ENCODE measurements around the gene TCOF1.
A peak's percentile ranks its signal among the peaks of the same experiment; 100 is the strongest.

TCOF1 gene, protein sequence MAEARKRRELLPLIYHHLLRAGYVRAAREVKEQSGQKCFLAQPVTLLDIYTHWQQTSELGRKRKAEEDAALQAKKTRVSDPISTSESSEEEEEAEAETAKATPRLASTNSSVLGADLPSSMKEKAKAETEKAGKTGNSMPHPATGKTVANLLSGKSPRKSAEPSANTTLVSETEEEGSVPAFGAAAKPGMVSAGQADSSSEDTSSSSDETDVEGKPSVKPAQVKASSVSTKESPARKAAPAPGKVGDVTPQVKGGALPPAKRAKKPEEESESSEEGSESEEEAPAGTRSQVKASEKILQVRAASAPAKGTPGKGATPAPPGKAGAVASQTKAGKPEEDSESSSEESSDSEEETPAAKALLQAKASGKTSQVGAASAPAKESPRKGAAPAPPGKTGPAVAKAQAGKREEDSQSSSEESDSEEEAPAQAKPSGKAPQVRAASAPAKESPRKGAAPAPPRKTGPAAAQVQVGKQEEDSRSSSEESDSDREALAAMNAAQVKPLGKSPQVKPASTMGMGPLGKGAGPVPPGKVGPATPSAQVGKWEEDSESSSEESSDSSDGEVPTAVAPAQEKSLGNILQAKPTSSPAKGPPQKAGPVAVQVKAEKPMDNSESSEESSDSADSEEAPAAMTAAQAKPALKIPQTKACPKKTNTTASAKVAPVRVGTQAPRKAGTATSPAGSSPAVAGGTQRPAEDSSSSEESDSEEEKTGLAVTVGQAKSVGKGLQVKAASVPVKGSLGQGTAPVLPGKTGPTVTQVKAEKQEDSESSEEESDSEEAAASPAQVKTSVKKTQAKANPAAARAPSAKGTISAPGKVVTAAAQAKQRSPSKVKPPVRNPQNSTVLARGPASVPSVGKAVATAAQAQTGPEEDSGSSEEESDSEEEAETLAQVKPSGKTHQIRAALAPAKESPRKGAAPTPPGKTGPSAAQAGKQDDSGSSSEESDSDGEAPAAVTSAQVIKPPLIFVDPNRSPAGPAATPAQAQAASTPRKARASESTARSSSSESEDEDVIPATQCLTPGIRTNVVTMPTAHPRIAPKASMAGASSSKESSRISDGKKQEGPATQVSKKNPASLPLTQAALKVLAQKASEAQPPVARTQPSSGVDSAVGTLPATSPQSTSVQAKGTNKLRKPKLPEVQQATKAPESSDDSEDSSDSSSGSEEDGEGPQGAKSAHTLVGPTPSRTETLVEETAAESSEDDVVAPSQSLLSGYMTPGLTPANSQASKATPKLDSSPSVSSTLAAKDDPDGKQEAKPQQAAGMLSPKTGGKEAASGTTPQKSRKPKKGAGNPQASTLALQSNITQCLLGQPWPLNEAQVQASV (N-terminal part only)

DNA sequence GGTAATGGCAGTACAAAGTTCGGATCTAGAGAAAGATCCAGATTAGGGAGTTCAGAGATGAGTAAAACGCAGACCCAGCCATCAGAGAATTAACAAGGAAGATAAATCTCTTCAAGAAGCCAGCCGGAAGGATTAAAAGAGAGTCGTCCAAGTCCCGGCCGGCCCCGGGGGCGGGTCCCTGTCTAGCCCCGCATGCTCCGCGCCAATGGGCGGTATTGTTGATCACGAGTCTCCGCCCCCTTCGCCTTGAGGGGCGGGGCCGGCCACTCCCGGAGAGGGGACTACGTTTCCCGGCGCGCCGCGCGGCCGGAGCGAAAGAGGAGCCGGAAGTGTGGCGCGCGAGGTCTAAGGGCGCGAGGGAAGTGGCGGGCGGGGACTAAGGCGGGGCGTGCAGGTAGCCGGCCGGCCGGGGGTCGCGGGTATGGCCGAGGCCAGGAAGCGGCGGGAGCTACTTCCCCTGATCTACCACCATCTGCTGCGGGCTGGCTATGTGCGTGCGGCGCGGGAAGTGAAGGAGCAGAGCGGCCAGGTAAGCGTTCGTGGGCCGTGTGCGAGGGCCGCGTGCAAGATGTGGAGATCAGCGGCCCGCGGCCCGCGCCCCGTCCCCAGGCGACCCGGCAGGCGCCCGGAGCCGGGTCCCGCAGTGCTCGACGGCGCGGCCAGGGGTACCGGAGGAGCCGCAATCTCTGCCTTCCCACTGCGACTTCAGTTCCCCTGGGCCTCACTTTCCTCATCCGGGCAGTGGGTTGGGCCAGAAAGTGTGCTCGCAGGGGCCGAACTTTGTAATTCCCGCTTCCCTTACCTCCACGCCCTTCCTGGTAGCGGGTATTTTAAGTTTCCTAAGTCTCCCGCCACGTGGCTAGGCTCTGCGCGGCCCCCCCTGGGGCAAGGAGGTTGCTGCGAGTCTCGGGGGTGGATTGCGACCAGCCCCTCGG, at the start of gene TCOF1:
TCOF1 (plus strand) TSS at position 372 of the 935 bp plus-strand sequence; CDS start at position 422, 50 bp downstream.
- peak; percentile 94 for DNase-seq

DNA sequence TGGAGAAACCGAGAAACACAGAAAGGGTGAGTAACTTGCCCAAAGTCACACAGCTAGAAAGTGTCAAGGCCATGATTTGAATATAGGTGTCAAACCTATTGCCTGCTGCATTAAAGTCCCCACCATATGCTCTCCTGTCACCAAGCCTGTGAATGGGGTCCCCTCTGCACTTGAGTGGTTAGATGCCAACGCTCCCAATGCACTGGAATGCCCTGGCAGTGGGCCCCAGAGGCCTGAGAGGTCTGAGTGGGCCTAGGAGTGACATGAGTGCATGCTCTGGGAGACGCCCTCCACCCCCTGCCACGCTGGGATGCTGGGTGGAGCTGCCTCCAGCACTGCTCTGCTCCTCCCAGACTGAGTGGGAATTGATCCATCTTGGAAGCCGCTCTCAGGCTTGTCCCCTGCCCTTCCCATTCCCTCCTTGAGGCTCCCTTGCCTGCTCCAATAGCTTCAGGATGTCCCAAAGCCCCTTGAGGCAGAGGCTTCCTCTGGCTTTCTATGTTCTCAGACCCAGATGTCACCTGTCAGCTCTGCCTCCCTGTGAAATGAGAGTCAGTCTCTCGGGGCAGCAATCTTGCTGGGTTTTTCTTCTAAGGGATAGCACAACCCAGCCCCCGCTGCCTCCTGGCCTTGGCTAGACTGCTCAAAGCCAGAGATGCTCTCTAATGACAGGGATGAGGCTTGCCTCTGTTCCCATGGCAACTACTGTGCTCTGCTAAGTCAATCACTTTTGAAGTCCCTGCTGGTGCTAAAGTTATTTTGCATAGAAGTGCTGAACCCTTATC, 48.2 kb upstream of the TCOF1 start:
- peak; percentile 5 for DNase-seq

DNA sequence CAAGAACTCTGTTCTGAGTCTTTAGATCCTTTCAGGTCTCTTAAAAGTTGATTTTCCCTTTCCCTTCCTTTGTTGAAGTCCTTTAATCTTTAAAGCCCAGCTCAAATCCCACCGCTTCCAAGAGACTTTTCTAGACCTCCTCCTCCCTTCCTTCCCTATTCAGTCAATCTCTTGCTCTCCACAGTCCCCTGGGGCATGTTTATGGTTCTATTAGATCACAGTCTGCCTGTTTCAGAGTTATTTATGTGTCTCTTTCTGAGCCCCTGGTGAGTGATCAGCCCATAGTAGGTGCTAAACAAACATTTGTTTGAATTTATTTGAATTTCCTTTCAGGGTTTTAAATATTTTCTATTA, 47.6 kb upstream of the TCOF1 start:
- DNase-seq, result no peak

DNA sequence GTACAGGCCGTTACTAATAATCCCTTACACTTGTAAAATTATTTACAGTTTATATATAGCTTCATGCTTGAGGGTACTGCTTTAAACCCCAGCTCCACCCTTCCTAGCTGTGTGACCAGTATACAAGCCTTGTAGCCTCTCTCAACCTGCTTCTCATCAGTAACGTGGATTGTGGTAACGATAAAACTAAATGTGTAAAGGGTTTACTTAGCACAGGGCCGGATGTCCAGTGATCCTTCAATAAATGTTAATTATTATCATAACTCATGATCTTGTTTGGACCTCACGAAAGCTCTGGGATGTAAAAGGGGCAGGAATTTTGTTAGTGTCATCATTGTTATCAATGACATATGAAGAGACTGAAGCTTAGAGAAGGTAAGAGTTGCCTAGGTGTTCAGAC, 47.3 kb upstream of the TCOF1 start:
- DNase-seq, result no peak

DNA sequence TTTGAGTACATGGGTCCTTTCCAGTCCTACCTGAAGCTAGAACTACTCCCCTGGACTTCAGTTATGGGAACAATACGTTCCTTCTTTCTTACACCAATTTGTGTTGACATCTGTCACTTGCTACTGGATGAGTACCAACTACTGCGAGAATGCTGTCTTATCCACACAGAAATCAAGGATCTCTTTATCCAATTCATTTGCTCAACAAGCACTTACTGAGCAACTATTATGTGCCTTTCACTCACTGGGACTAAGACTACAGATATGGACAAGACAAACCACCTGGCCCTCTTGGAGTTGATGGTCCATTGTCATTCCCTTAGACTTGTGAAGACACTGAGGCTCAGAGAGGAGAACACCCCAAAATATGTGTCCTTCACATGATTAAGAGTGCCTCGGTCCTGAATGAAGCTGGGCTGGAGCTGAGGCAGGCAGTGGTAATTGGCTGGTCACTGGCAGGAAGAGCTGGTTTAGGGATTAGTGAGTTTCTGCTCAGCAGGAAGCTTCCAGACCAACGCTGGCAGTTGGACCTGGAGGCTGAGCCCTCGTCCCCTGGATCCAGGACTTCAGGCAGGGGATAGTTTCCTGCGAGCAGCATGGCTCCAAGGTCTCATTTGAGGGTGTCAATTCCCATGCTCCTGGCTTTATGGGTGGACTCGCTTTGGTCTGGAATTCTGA, 46.3 kb upstream of the TCOF1 start:
- DNase-seq, result no peak

DNA sequence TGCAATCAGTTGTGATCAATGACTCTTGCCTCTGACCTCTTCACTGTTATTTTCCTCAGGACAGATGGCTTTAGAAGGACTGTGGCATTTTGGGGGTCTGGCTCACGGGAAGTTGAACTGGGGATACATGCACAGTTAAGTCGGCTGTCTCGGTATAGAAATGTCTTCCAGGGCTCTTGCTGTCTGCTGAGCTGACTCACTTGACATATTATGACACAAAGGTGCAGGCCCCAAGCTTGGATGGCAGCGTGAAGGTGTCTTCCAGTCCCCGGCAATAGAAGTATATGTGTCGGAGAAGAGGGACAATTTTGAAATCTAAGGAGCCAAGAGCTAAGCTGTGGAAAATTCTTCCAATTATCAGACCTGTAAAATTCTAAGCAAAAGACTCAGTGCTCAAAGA, 45.0 kb upstream of the TCOF1 start:
- DNase-seq, result no peak

DNA sequence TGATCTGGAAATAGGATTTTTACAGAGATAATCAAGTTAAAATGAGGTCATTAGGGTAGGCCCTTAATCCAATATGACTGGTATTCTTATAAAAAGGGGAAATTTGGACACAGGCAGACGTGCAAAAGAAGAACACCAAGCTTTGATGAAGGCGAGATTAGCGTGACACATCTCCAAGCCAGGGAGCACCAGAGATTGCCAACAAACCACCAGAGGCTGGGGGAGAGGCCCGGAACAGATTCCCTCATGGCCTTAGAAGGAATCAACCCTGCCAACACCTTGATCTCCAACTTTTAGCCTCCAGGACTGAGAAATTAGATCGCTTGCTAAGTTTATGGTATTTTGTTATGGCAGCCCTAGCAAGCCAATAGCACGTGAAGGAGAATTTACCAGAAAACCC, 44.0 kb upstream of the TCOF1 start:
- no peak for DNase-seq

DNA sequence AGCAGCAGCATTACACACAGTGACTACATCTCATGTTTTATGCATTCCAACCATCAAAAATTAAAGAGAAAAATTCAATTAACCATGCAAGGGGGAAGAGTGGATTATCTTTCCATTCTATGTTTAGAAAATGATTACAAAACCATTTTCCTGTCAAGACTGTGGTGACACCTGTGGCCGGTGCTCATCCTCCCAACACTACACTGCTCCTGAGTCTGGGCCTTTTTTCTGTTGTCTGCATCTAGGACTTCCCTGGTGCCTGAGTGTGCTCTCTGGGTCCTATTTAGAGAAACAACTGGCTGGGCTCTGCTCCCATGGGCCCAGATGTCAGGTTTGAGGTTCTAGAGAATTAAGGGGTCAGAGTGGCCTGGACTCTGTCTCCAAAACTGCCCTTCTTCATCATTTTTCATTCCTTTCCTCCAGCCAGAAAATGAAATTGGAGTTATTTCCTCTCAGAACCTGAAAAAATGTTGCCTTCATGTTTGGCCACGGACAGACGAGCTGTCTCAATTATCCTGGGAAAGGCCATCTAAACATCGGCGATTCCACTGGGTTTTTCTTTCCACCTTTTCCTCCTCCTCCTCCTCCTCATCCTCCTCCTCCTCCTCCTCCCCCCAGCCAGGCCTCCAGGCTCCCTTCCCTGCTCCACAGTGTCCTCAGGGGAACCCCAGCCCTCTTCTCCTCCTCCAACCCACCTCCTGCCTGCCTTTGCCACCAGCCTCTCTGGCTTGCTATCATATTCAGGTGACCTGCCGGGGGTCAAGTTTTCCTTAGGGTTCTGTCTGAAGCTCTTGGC, 43.4 kb upstream of the TCOF1 start:
- DNase-seq, result no peak

DNA sequence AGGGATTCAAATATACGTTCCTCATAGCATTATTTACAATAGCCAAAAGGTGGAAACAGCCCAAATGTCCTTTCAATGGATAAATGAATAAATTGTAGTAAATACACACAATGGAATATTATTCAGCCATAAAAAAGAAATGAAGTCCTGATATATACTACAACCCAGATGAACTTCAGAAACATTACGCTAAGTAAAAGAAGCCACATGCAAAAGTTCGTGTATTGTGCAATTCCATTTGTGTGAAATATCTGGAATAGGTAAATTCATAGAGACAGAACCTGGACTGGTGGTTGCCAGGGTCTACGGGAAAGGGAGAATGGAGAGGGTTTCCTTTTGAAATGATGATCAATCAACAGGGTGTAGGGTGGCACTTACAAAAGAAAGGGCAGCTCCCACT, 42.3 kb upstream of the TCOF1 start:
- DNase-seq, result no peak

DNA sequence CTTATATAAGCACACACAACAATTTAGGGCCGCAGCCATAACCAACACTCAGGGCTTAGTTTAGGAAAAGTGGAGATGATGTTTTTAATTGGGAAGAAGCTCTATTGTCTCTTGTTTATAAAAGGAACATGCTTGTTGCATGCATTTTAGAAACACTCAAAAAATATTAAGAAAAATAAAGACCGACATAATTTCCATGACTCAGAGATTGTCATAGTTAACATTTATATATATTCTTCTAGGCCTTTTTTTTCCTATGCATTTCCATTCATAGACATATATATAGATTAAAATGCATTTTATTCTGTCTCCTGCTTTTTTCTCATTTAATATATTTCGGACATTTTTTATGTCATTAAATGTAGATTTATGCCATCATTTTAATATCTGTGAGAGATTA, 41.2 kb upstream of the TCOF1 start:
- no peak for DNase-seq

DNA sequence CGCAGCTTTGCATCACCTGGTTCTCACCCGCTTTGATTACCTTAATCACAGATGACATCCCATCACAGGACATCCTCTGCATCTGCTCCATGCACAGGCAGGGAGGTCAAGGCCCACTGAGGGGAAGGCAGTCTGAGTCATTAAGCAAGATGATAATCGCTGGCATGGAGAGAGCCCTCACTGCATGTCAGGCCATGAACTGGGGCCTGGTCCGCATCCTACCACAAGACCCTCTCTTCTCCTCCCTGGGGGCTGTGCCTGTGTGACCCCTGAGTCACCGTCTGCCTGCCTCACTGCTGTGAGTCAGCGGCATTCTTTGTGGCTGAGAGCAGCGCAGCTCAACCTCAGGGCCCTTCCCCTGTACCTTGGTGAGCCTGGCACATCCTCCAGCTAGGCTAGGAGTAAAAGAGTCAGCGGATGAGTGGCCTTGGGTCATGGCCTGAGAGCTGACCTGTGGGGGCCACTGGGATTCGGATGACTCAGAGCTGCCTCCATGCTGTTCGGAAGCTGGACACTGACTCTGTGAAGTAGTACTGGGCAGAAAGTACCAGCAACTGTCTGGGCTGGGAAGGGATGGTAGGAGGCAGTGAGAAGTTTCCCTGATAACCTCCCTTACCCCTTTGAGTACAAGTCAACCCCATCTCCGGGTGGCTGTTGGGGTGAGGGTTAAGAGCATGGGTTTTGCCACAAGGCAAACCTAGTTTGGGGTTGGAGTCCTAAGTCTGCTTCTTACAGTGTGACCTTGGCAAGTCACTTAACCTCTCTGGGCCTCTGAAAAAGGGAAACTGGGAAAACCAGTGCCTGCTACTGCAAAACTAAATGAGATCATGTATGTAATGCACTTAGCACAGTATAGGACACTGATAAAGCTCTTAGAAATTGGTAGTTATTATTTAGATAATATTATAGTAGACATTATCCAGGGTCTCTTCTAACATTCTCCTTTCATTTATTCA, 40.2 kb upstream of the TCOF1 start:
- peak; percentile 8 for DNase-seq

DNA sequence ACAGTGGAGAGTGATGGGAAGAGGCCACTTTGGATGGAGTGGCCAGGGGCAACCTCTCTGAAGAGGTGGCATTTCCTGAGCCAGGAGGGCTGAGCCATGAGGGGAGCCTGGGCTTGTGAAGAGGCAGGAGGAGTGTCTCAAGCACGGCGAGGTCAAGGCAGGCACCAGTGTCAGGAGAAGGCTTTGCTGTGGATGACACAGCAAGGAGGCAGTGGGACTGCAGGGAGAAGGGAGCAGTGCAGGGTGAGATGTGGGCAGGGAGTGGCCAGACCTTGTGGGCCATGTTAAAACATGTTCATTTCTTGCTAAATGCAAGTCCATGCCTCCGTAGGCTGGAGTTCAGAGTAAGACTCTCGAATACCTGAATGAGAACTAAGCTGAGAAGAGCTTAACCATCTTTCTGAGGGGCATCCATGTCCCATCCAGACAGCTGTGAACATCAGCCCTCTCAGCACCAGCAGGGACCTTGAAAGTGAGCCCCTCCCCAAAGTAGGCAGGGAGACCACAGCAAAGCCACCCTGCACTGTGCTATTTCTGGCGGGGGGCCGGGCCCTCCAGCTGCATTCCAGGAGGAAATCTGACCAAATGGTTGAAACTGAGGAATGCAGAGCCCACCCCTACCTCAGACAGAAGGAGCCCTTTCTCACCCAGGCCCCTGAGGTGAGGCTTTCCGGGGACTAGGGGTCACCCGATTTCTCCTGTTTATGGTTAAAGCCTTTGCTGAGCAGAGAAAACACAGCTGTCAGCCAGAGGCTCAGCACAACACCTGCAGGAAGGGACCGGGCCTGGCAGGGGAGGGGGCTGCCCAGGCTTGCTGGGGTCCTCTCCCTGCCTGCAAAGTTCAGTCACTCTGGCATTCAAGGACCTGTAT, 38.6 kb upstream of the TCOF1 start:
- no peak for DNase-seq

DNA sequence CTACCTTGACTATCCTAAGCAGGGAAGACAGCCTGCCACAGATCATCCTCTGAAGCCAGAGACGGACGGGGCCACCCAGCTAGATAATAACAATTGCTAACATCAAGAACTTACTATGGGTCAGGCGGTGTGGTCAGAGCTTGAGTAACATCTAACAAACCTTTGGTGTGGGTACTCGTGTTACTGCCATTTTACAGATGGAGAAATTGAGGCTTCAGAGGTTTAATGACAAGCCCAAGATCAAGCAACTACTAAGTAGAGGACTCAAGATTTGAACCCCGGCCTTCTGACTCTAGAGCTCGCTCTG, 38.1 kb upstream of the TCOF1 start:
- DNase-seq, result no peak

DNA sequence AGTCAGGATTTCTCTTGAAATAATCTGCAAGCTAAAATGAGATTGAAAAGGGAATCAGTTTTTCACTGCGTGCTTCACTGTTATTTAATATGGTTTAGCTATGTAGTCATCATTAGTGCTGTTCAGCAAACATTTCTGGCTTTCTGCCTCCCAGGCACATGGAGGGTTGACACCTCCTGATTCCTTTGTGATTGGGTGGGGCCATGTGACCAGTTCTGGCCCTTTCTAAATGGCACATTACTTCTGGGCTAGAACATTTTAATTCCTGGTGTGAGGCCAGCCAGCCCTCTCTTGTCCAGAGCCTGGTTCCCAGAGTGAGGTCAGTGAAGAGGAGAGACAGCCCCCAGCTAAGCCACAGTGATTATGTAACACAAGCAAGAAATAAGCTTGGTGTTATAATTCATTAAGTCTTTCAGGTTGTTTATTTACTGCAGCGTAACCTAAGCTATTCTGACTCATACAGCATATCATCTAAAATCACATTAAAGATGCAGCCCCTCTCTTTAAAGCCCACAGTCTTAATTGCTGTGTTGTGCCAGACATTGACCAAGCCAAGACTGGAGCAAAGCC, 37.4 kb upstream of the TCOF1 start:
- no peak for DNase-seq

DNA sequence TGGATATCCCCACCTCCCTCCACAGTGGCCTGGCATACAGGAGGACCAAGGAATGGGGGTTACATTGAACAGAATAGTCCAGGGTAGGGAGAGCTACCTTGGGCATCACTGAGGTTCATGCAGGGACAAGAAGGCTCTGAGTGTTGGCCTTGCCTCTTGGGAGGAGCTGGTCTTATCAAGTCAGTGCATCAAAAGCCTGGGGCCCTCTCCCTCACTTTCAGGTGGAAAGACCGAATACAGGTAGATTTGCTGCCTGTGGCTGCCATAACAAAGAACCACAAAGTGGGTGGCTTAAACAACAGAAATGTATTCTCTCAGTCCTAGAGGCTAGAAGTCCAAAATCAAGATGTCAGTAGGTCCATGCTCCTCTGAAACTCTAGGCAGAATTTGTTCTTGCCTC, 36.3 kb upstream of the TCOF1 start:
- no peak for DNase-seq

DNA sequence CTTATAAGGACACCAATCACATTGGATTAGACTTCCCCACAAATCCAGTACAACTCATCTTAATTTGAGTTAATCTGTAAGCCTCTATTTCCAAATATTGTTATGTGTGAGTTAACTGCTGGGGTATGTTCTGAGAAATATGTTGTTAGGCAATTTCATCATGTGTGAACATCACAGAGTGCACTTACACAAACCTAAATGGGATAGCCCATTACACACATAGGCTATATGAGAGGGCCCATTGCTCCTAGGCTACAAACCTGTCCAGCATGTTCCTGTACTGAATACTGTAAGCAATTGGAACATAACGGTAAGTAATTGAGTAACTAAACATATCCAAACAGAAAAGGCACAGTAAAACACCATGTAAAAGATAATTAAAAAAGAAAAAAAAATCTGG, 35.7 kb upstream of the TCOF1 start:
- DNase-seq, result no peak

DNA sequence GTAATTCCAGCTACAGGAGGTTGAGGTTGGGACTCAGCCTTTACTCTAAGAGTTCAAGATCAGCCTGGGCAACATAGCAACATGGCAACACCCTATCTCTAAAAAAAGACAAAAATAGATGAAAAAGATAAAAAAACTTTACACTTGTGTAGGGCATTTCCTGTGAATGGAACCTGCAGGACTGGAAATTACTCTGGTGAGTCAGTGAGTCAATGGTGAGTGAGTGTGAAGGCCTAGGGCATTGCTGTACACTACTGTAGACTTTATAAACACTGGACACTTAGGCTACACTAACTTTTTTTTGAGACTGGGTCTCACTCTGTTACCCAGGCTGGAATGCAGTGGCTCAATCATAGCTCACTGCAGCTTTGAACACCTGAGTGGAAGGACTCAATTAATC, 35.3 kb upstream of the TCOF1 start:
- DNase-seq, result no peak

Data from GDM1 (cell line).